GM12892 (cell line): Measurements from ENCODE around the gene MACROD2.

Experiments used
- POLR2A ChIP-seq: IDR thresholded peaks from 2 replicates; pipeline ENCODE4 v1.6.1; 2011; ENCODE audit warnings: low read depth, low read length, control low read depth
- POLR2AphosphoS5 ChIP-seq: IDR thresholded peaks from 2 replicates; pipeline ENCODE4 v1.6.1; 2011; ENCODE audit warnings: low read depth, low read length, control low read depth
- TAF1 ChIP-seq: IDR thresholded peaks from 2 replicates; pipeline ENCODE4 v1.6.1; 2011; ENCODE audit warnings: low read depth, mild to moderate bottlenecking, control low read depth, low read length, borderline replicate concordance

- TF ChIP-seq POLR2A, result no peak
- TF ChIP-seq POLR2AphosphoS5, result no peak
- TF ChIP-seq TAF1, result no peak
These were observed 967.9 kb downstream of the MACROD2 start for GRCh38 chr20:14963262-14963663.
